HG03457 (cell line): ENCODE measurements around the gene DSN1.
A peak's percentile ranks its signal among the peaks of the same experiment; 100 is the strongest.
"Not testable (repeated sequence)": the region's sequence is repeated elsewhere in the genome, so short reads cannot be mapped to it uniquely, and the experiment has no call there.

Source experiments
- ATAC-seq: cut with Tn5 transposase; IDR thresholded peaks from one replicate; pipeline ENCODE4 v1.9.1; 2021; ENCODE audit warnings: moderate number of reproducible peaks; ENCODE audit not compliant: unreplicated experiment

DSN1 gene, protein sequence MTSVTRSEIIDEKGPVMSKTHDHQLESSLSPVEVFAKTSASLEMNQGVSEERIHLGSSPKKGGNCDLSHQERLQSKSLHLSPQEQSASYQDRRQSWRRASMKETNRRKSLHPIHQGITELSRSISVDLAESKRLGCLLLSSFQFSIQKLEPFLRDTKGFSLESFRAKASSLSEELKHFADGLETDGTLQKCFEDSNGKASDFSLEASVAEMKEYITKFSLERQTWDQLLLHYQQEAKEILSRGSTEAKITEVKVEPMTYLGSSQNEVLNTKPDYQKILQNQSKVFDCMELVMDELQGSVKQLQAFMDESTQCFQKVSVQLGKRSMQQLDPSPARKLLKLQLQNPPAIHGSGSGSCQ

DNA sequence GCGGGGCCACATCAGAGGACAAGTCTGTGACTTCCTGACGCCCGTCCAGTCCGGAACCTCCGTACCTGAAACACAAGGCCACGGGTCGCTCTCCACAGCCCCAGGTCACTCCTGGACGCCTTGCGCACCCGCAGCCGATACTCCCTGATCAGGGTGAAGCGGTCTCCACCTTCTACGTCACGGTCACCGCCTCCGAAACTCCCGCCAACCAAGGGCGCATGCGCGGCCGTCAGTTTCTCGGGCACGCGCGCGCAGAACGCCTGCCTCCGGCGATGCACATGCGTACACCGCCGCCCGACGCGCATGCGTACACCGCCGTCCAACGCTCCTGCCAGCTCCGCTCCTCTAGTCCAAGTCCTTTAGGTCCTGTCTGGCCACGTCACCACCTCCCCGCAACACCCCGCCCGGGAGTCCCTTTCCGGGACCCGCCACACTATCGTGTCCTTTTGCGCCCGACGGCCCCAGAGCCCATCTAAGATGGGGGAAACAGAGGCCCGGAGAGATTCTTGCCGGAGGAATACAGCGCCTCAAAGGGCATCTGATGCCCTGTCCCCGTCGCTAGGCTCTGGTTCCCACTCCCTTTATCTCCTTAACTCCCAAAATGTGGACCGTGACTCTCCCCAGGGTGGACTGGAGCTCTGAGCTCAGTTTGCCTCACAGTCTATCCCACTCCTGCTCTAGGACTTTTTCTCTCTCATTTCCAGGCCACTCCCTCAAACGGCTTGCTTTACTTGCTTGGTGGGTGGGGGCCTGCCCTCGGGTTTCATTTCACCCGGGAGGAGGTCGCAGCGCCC lies at the start of gene DSN1:
Gene DSN1 (minus strand): TSS at position 167 of the 794 bp plus-strand sequence. CDS start 2,305 bp downstream, outside the sequence.
- ATAC-seq, result peak; percentile 62

DNA sequence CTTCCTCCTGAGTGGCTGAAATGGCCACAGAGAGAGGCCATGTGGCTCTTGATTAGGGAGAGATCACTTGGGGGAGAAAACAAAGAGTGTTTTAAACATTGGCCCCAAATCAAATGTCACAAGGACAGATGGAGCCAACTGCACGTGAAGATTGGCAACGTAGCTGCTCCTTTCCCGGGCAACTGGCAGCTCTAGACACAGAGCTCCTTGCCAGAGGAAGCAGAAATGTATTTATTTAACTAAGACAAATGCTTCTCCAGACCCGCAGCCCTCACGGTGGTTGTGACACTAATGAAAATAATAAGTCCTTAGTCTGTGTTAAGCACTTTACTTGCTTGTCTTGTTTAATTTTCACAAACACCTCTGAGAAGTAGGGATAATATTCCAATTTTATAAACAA lies 49.6 kb upstream of the DSN1 start:
- ATAC-seq, result no peak

- no peak for ATAC-seq
These were observed 48.4 kb upstream of the DSN1 start for GRCh38 chr20:36821964-36822437.

- no peak for ATAC-seq
These were observed 47.4 kb upstream of the DSN1 start for GRCh38 chr20:36820928-36821327.

DNA sequence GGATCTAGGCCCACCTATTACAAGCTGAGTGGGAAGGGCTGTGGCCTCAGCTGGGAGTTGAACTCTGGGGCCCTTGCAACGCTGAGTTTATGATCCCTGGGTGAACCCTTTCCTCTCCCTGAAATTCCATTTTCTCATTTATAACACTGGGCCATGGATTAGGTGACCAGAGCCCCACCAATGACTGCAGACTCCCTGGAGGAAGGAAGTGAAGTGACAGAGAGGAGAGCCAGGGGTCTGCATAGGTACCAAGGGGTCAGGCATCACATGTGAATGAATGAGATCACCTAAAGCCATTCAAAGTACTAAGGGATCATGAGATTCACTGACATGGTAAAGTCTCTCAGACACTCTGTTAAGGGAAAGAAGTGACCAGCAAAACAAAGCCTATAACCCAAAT lies 46.5 kb upstream of the DSN1 start:
- ATAC-seq, result no peak

GRCh38 chr20:36819659-36820058 lies 46.1 kb upstream of the DSN1 start:
- no peak for ATAC-seq

DNA sequence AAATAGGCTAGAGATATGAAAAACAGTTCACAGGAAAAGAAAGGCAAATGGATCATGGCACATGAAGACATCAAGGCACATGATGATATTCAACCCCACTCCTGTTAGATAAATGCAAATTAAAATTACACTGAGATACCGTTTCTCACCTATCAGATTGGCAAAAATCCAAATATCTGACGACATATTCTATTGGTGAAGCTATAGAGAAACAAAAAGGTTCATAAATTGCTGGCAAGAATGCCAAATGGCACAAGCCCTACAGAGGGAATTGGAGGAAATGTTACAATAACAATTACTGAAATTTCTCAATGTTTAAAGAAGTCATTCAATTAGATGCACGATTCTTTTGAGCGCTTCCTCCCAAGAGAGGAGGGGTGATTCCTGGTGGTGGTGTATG lies 45.3 kb upstream of the DSN1 start:
- ATAC-seq, result no peak

- no peak for ATAC-seq
These were observed 44.6 kb upstream of the DSN1 start for GRCh38 chr20:36818185-36818584.

DNA sequence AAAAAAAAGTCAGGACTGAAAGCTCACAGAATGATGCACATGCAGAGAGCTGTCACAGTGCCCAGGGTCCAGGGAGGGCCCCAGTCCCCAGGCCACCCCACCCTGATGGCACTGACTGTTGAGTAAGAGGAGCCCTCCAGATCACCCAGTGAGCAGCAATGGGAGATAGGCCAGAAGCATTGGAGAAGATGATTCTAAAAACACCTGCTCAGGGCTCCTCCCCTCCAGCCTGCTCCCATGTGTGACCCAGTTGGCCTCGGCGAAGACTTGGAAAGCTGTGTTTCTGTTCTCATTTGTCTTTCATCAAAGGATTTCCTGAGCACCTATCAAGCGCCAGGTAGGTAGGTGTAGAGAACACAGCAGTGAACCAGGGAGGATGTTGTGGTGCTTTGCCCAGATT lies 43.9 kb upstream of the DSN1 start:
- ATAC-seq, result no peak

DNA sequence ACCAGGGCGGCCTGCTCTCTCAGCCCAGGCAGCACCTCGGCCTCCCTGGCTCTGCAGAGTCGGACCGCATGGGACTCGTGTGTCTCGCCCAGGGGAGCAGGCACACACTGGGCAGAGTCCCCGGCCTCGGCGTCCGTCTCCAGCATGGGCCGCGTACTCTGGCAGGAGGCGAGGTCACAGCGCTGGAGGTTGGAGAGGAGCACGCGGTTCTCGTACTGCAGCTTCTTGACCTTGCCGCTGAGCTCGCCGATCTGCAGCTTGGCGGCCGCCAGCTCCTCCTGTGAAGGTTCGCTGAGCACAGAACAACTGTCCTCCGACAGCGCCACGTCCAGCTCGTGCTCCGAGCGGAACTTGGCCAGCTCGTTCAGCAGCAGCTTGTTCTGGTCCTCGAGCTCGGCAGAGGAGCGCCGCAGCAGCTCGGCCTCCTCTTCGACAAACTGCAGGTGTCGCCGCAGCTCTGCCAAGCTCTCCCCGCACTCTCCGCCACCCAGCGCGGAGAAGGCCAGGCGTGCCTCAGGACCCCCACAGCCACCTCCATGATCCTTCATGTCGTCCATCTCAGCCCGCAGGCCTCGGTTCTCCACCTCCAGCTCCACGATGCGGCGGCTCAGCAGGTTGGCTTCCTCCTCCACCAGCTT lies 42.0 kb upstream of the DSN1 start:
- no peak for ATAC-seq

GRCh38 chr20:36812594-36813463 lies 39.3 kb upstream of the DSN1 start:
- no peak for ATAC-seq

GRCh38 chr20:36808317-36809257 lies 35.0 kb upstream of the DSN1 start:
- no peak for ATAC-seq

DNA sequence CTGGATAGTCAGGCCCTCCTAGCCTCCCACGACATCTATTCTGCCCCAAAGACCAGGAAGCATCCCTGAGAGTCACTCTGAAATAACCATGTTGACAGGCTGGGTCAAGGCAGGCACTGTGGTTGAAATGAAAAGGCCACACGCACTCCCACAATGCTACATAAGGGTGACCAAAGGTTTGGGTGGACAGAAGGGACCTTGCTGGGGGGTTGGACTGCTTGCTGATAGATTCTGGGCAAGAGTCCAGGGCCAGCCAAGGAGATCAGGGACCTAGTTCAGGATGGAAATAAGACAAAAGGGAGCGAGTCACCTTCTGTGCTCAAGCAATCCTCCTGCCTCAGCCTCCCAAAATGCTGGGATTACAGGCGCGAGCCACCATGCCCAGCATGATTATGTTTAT lies 32.5 kb upstream of the DSN1 start:
- ATAC-seq, result no peak

DNA sequence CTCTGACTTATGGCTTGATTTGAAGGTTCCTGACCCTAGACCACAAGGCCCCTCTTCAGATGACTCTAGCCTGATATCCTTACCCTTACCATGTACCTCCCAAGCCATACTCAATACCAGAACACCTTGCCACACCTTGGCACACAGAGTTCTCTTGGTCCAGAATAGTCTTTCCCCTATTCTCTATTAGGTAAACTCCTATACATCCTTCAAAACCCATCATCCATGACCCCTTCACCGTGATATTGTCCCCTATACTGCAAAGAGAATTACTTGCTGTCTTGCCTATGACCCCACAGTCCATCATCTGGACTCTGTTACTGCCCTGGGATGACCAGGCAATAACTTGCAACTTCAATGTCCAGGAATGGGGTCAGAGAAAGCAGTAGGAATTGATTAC lies 31.8 kb upstream of the DSN1 start:
- ATAC-seq, result no peak

- ATAC-seq, result no peak
These were observed 30.9 kb upstream of the DSN1 start for GRCh38 chr20:36804425-36804824.

DNA sequence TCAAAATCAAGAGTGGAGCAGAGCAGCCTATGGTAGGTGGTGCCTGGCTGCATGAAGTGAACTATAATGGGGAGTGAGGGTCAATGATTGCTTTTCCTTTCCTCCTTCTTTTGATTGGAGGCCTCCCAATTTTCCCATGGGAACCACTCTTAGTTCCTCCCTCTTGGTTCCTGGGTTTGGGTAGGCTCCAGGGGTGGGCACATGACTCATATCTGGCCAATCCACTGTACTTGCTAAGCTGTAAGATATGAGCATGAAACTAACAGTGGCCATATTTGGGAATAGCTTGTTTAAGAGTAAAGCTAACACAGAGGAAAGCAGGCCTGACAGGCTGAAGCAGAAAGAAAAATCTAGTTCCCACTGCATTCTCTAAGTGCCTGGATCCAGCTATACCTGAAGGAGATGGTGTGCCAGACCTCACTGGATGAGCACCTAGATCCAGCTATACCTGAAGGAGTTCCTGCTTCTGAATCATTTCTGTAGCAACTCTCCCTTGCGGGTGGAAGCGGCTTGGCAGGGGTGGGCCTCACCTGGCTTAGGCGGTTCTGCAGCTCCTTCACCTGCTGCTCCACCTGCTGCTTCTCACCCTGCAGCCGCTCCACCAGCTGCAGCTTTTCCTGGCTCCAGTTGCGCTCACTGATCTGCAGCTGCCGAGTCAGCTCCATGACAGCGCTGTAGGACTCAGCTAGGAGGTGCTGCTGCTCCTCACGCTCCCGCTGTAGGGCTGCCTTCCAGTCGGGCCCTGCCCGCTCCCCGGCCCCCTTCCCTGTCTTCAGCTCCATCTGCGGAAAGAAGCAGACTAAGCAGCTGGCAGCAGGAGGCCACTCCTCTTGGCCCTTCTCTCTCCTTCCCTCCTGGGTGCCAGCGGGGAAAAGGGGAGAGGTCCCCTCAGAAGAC lies 29.0 kb upstream of the DSN1 start:
- ATAC-seq, result no peak

GRCh38 chr20:36800410-36800809 lies 26.8 kb upstream of the DSN1 start:
- ATAC-seq, result no peak

- ATAC-seq, result not testable (repeated sequence)
These were observed 25.8 kb upstream of the DSN1 start for GRCh38 chr20:36799313-36799712.

GRCh38 chr20:36796875-36797274 lies 23.3 kb upstream of the DSN1 start:
- ATAC-seq, result no peak
